ENCODE measurements around the gene TNFRSF18.

Gene TNFRSF18

GRCh38 chr1:1157914-1158710 lies 48.3 kb downstream of the TNFRSF18 start:
- no peaks in the 10 kb centered on the region for H3K36me3 ChIP-seq (ENCODE audit: control insufficient read depth in 1 of 2, insufficient read depth in 2 of 2, low read length in 2 of 2)
- no CpG with 5 or more reads among the region's 46 CpGs for WGBS (ENCODE audit: extremely low coverage, insufficient coverage, insufficient read length)
- peaks cover 15% of the 10 kb centered on the region for H3K79me1 ChIP-seq (ENCODE audit: low read length)
- H2BK12ac ChIP-seq (ENCODE audit: low read length) = peak overlapping the region; percentile 15
- peak overlapping the region; percentile 73 for H3K4ac ChIP-seq (ENCODE audit: low read depth, low read length)
- peak overlapping the region; percentile 57 for H3K27ac ChIP-seq (ENCODE audit: low read depth, low read length)
- peak overlapping the region; percentile 55 for H3K9ac ChIP-seq (ENCODE audit: low read length)
- peak in 1 of 2 donors; percentile 19 for DNase-seq
- H3K14ac ChIP-seq (ENCODE audit: low read length) = peak overlapping the region; percentile 88
- peak overlapping the region; percentile 92 for H4K12ac ChIP-seq (ENCODE audit: low read depth, low read length)
- H3K9me3 ChIP-seq (ENCODE audit: insufficient read depth, low read depth, low read length) = peaks cover 10% of the 10 kb centered on the region
- peak overlapping the region; percentile 85 for H3K18ac ChIP-seq (ENCODE audit: low read length)
- H3K79me2 ChIP-seq (ENCODE audit: control insufficient read depth, insufficient read depth, low read length, poor library complexity) = peaks cover 9% of the 10 kb centered on the region
- H4K8ac ChIP-seq (ENCODE audit: low read depth, low read length) = peak overlapping the region; percentile 98
- peak overlapping the region; percentile 95 for H2AK5ac ChIP-seq (ENCODE audit: low read length)
- no peaks in the 10 kb centered on the region for H3K27me3 ChIP-seq (ENCODE audit: insufficient read depth, low read length)
- H2BK120ac ChIP-seq (ENCODE audit: insufficient read depth, low read length, poor library complexity) = peak overlapping the region; percentile 84
- peak overlapping the region; percentile 66 for H3K4me2 ChIP-seq (ENCODE audit: low read length)
- peak overlapping the region; percentile 25 for H2BK5ac ChIP-seq (ENCODE audit: low read depth, low read length, poor library complexity)
- peak overlapping the region; percentile 68 for H2AFZ ChIP-seq (ENCODE audit: insufficient read depth, low read length, poor library complexity)
- no peak overlapping the region for H3K23ac ChIP-seq (ENCODE audit: low read length)
- peak overlapping the region; percentile 6 for H3K4me3 ChIP-seq (ENCODE audit: low read depth, low read length)
- peaks cover 11 to 12% of the 10 kb centered on the region in 2 experiments for H3K4me1 ChIP-seq (ENCODE audit: control insufficient read depth in 1 of 2, insufficient read depth in 2 of 2, low read length in 2 of 2)
- peak overlapping the region; percentile 98 for H4K91ac ChIP-seq (ENCODE audit: low read depth, low read length)

GRCh38 chr1:1157426-1157913 lies 48.9 kb downstream of the TNFRSF18 start:
- Histone ChIP-seq H3K4me3 (ENCODE audit: low read depth, low read length) (peak overlapping the region; percentile 6), H2BK5ac (ENCODE audit: low read depth, low read length, poor library complexity) (peak overlapping the region; percentile 25), H4K12ac (ENCODE audit: low read depth, low read length) (peak overlapping the region; percentile 92), H3K23ac (ENCODE audit: low read length) (no peak overlapping the region), H2AK5ac (ENCODE audit: low read length) (peak overlapping the region; percentile 95), H3K36me3 (ENCODE audit: control insufficient read depth in 1 of 2, insufficient read depth in 2 of 2, low read length in 2 of 2) (no peaks in the 10 kb centered on the region), H4K91ac (ENCODE audit: low read depth, low read length) (peak overlapping the region; percentile 98), H3K27ac (ENCODE audit: low read depth, low read length) (peak overlapping the region; percentile 57), H3K79me2 (ENCODE audit: control insufficient read depth, insufficient read depth, low read length, poor library complexity) (peaks cover 9% of the 10 kb centered on the region), H3K4ac (ENCODE audit: low read depth, low read length) (peak overlapping the region; percentile 73), H3K9ac (ENCODE audit: low read length) (peak overlapping the region; percentile 75), H3K14ac (ENCODE audit: low read length) (peak overlapping the region; percentile 88), H2BK120ac (ENCODE audit: insufficient read depth, low read length, poor library complexity) (peak overlapping the region; percentile 84), H3K18ac (ENCODE audit: low read length) (peak overlapping the region; percentile 85), H4K8ac (ENCODE audit: low read depth, low read length) (peak overlapping the region; percentile 98), H3K4me1 (ENCODE audit: control insufficient read depth in 1 of 2, insufficient read depth in 2 of 2, low read length in 2 of 2) (peaks cover 11 to 12% of the 10 kb centered on the region in 2 experiments), H2BK12ac (ENCODE audit: low read length) (peak overlapping the region; percentile 15), H3K27me3 (ENCODE audit: insufficient read depth, low read length) (no peaks in the 10 kb centered on the region), H3K79me1 (ENCODE audit: low read length) (peaks cover 15% of the 10 kb centered on the region), H2AFZ (ENCODE audit: insufficient read depth, low read length, poor library complexity) (peak overlapping the region; percentile 68), H3K4me2 (ENCODE audit: low read length) (peak overlapping the region; percentile 66), H3K9me3 (ENCODE audit: insufficient read depth, low read depth, low read length) (peaks cover 13% of the 10 kb centered on the region)
- no CpG with 5 or more reads among the region's 29 CpGs for WGBS (ENCODE audit: extremely low coverage, insufficient coverage, insufficient read length)
- peak; percentile 7 to 45 for DNase-seq

DNA sequence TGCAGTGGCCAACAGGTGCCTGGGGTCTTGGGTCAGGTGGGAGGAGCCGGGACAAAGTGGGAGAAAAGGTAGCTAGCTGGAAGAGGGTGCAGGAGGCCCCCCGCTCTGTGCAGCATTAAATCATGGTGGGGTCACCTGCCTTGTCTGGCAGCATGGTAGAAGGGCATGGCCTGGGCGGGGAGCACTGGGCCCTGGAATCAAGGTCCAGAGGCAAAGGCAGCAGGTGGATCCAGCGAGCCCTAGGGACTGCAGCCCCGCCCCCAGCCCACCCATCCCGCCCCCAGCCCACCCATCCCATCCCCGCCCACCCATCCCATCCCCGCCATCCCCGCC lies 49.4 kb downstream of the TNFRSF18 start:
- DNase-seq = no peak
- no peak overlapping the region for H3K14ac ChIP-seq (ENCODE audit: low read length)
- no peak overlapping the region for H4K8ac ChIP-seq (ENCODE audit: low read depth, low read length)
- no peak overlapping the region for H3K4ac ChIP-seq (ENCODE audit: low read depth, low read length)
- H3K9me3 ChIP-seq (ENCODE audit: insufficient read depth, low read depth, low read length) = peaks cover 13% of the 10 kb centered on the region
- H3K23ac ChIP-seq (ENCODE audit: low read length) = no peak overlapping the region
- no peak overlapping the region for H3K4me2 ChIP-seq (ENCODE audit: low read length)
- no peaks in the 10 kb centered on the region for H3K36me3 ChIP-seq (ENCODE audit: control insufficient read depth in 1 of 2, insufficient read depth in 2 of 2, low read length in 2 of 2)
- H3K79me1 ChIP-seq (ENCODE audit: low read length) = peaks cover 15% of the 10 kb centered on the region
- no peak overlapping the region for H2BK5ac ChIP-seq (ENCODE audit: low read depth, low read length, poor library complexity)
- no peak overlapping the region for H2BK12ac ChIP-seq (ENCODE audit: low read length)
- no CpG with 5 or more reads among the region's 9 CpGs for WGBS (ENCODE audit: extremely low coverage, insufficient coverage, insufficient read length)
- peaks cover 9% of the 10 kb centered on the region for H3K79me2 ChIP-seq (ENCODE audit: control insufficient read depth, insufficient read depth, low read length, poor library complexity)
- no peak overlapping the region for H3K27ac ChIP-seq (ENCODE audit: low read depth, low read length)
- H4K12ac ChIP-seq (ENCODE audit: low read depth, low read length) = no peak overlapping the region
- no peak overlapping the region for H4K91ac ChIP-seq (ENCODE audit: low read depth, low read length)
- H3K4me3 ChIP-seq (ENCODE audit: low read depth, low read length) = no peak overlapping the region
- no peak overlapping the region for H3K18ac ChIP-seq (ENCODE audit: low read length)
- H3K4me1 ChIP-seq (ENCODE audit: control insufficient read depth in 1 of 2, insufficient read depth in 2 of 2, low read length in 2 of 2) = peaks cover 11 to 12% of the 10 kb centered on the region in 2 experiments
- no peak overlapping the region for H2AK5ac ChIP-seq (ENCODE audit: low read length)
- no peak overlapping the region for H2BK120ac ChIP-seq (ENCODE audit: insufficient read depth, low read length, poor library complexity)
- H3K9ac ChIP-seq (ENCODE audit: low read length) = no peak overlapping the region
- no peak overlapping the region for H2AFZ ChIP-seq (ENCODE audit: insufficient read depth, low read length, poor library complexity)
- no peaks in the 10 kb centered on the region for H3K27me3 ChIP-seq (ENCODE audit: insufficient read depth, low read length)

- Histone ChIP-seq H3K27me3 (ENCODE audit: insufficient read depth, low read length) (no peaks in the 10 kb centered on the region), H2BK5ac (ENCODE audit: low read depth, low read length, poor library complexity) (no peak overlapping the region)
- WGBS (ENCODE audit: extremely low coverage, insufficient coverage, insufficient read length) = no CpG with 5 or more reads among the region's 26 CpGs
These were observed 50.0 kb downstream of the TNFRSF18 start for GRCh38 chr1:1156140-1157032.

More at GRCh38 chr1:1156140-1157032, 50.0 kb downstream of the TNFRSF18 start:
- Histone ChIP-seq H2BK120ac (ENCODE audit: insufficient read depth, low read length, poor library complexity) (no peak overlapping the region), H3K4me3 (ENCODE audit: low read depth, low read length) (no peak overlapping the region), H2AFZ (ENCODE audit: insufficient read depth, low read length, poor library complexity) (no peak overlapping the region), H3K27ac (ENCODE audit: low read depth, low read length) (no peak overlapping the region), H4K8ac (ENCODE audit: low read depth, low read length) (no peak overlapping the region), H2BK12ac (ENCODE audit: low read length) (no peak overlapping the region), H3K9ac (ENCODE audit: low read length) (no peak overlapping the region), H3K18ac (ENCODE audit: low read length) (no peak overlapping the region), H3K23ac (ENCODE audit: low read length) (no peak overlapping the region), H3K79me2 (ENCODE audit: control insufficient read depth, insufficient read depth, low read length, poor library complexity) (peaks cover 9% of the 10 kb centered on the region), H3K9me3 (ENCODE audit: insufficient read depth, low read depth, low read length) (peaks cover 13% of the 10 kb centered on the region), H3K4me2 (ENCODE audit: low read length) (no peak overlapping the region), H3K4ac (ENCODE audit: low read depth, low read length) (no peak overlapping the region), H4K12ac (ENCODE audit: low read depth, low read length) (no peak overlapping the region), H3K79me1 (ENCODE audit: low read length) (peaks cover 15% of the 10 kb centered on the region), H2AK5ac (ENCODE audit: low read length) (no peak overlapping the region), H3K4me1 (ENCODE audit: control insufficient read depth in 1 of 2, insufficient read depth in 2 of 2, low read length in 2 of 2) (peaks cover 11 to 12% of the 10 kb centered on the region in 2 experiments), H4K91ac (ENCODE audit: low read depth, low read length) (no peak overlapping the region), H3K36me3 (ENCODE audit: control insufficient read depth in 1 of 2, insufficient read depth in 2 of 2, low read length in 2 of 2) (no peaks in the 10 kb centered on the region), H3K14ac (ENCODE audit: low read length) (no peak overlapping the region)
- DNase-seq = no peak
